BE2C (cell line): Measurements from ENCODE around the gene P2RX2. TPM values are rescaled to one million over a fixed set of nuclear protein-coding genes. Genes with fewer than 3 reads are reported as not detected.

Source experiments
- DNase-seq: peaks from one replicate; pipeline ENCODE4 v3.0.0-alpha.2; 2020
- H3K27me3 ChIP-seq: fragments of 250-450 bp; sonication (Bioruptor Pico); 2 replicates; pipeline ENCODE4 v1.5.1; 2020; ENCODE audit warnings: mild to moderate bottlenecking
- H3K36me3 ChIP-seq: fragments of 250-450 bp; sonication (Bioruptor Pico); 2 replicates; pipeline ENCODE4 v1.5.1; 2020; ENCODE audit warnings: mild to moderate bottlenecking
- H3K4me1 ChIP-seq: fragments of 250-450 bp; sonication (Bioruptor Pico); 2 replicates; pipeline ENCODE4 v1.5.1; 2020
- H3K4me3 ChIP-seq: 2 replicates; pipeline ENCODE4 v1.5.1; 2011; ENCODE audit warnings: low read depth, low read length
- H3K9me3 ChIP-seq: fragments of 250-450 bp; sonication (Bioruptor Pico); 2 replicates; pipeline ENCODE4 v1.5.1; 2020
- polyA plus RNA-seq: library from polyadenylated mRNA; unstranded; fragments of >200 nt; gene quantifications from one replicate; pipeline ENCODE4 v1.2.1, GENCODE V29; 2012; ENCODE audit warnings: low read depth, missing spikeins; ENCODE audit not compliant: insufficient read length, insufficient read depth
- TF ChIP-seq, protein P1 (sequence below): IDR thresholded peaks from 2 replicates; pipeline ENCODE4 v1.5.1; 2012; ENCODE audit warnings: mild to moderate bottlenecking, low read depth, low read length

P2RX2 gene
- 0.32 TPM for polyA plus RNA-seq

DNA sequence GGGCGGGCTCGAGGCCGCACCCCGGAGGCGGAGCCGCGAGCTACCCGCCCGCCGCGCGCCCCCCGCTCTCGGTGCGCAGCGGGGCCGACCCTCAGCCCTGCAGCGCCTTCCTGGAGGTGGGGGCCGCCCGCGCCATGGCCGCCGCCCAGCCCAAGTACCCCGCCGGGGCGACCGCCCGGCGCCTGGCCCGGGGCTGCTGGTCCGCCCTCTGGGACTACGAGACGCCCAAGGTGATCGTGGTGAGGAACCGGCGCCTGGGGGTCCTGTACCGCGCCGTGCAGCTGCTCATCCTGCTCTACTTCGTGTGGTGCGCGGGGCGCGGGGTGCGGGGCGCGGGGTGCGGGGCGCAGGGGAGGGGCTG, at the start of gene P2RX2:
P2RX2 (plus strand) TSS at position 94 of the 361 bp plus-strand sequence; CDS start at position 135, 41 bp downstream.
- H3K27me3 ChIP-seq, result peaks cover 57% of the 10 kb centered on the region
- no peak within 1 kb of the TSS for H3K4me3 ChIP-seq

DNA sequence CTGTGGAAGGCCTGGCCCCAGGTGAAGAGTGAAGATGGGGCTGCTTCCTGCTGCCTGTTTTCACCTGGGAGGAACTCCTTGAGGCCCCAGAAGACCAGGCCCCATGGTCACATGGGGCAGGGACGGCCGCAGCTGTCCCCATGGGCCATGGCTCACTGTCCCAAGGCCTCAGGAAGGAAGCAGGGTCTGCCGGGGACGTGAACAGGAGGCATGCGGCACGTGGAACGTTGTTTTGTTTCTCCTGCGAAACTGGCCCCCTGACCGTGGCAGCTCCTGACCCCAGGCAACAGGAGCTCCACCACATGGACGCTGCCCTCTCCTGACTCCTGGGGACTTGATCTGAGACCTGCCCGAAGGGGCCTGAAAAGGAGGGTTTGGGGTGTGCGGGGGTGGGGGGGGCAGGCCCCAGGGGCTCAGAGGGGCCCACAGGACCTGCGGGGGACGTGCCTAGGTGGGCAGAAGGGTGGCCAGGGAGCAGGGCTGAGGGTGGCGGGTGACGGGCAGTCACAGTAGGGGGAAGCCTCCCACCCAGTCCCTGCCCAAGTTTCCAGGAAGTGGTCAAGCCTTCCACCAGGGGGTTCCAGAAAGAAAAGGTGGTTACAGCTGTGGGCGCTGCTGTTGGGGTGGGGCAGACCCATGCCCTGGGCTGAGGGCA, 49.6 kb upstream of the P2RX2 start:
- no peak overlapping the region for H3K4me3 ChIP-seq
- no peaks in the 10 kb centered on the region for H3K27me3 ChIP-seq
- no peak for DNase-seq
- H3K4me1 ChIP-seq, result no peaks in the 10 kb centered on the region
- H3K36me3 ChIP-seq, result no peaks in the 10 kb centered on the region; the same call in 1 of the 2 replicates
- no peaks in the 10 kb centered on the region for H3K9me3 ChIP-seq
- TF ChIP-seq, protein P1, sequence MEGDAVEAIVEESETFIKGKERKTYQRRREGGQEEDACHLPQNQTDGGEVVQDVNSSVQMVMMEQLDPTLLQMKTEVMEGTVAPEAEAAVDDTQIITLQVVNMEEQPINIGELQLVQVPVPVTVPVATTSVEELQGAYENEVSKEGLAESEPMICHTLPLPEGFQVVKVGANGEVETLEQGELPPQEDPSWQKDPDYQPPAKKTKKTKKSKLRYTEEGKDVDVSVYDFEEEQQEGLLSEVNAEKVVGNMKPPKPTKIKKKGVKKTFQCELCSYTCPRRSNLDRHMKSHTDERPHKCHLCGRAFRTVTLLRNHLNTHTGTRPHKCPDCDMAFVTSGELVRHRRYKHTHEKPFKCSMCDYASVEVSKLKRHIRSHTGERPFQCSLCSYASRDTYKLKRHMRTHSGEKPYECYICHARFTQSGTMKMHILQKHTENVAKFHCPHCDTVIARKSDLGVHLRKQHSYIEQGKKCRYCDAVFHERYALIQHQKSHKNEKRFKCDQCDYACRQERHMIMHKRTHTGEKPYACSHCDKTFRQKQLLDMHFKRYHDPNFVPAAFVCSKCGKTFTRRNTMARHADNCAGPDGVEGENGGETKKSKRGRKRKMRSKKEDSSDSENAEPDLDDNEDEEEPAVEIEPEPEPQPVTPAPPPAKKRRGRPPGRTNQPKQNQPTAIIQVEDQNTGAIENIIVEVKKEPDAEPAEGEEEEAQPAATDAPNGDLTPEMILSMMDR, result no peak

More for the DNA sequence above, at the start of gene P2RX2:
- TF ChIP-seq, protein P1, result no peak
- peaks cover 14% of the 10 kb centered on the region for H3K4me1 ChIP-seq
- peaks cover 13% of the 10 kb centered on the region for H3K36me3 ChIP-seq
- H3K9me3 ChIP-seq, result peaks cover 7% of the 10 kb centered on the region
- DNase-seq, result peak; percentile 16

DNA sequence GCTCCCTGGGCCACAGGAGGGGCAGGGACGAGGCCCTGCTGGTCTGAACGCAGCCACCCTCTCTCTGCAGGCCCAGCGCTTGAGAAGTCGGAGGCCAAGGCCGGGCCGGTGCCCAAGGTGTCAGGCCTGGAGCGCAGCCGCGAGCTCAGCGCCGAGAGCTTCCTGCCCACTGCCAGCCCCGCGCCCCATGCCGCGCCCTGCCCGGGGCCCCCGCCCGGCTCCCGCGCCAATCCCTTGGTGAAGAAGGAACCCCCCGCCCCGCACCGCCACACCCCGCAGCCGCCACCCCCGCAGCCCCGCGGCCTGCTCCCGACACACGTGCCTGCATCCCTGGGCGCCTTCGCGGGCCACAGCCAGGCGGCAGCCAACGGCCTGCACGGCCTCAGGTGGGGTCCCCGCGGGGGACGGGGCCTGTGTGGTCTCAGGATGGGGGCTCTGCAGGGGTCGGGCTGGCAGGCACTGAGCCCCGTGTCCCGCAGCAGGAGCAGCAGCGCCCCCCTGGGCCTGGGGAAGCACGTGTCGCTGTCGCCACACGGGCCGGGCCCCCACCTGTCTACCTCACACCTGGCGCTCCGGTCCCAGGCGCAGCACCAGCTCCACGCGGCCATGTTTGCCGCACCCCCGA, 48.6 kb upstream of the P2RX2 start:
- DNase-seq, result no peak
- Histone ChIP-seq H3K36me3 (no peaks in the 10 kb centered on the region; the same call in none of the 2 replicates), H3K27me3 (no peaks in the 10 kb centered on the region), H3K9me3 (no peaks in the 10 kb centered on the region), H3K4me3 (no peak overlapping the region), H3K4me1 (no peaks in the 10 kb centered on the region)
- TF ChIP-seq, protein P1, result no peak

DNA sequence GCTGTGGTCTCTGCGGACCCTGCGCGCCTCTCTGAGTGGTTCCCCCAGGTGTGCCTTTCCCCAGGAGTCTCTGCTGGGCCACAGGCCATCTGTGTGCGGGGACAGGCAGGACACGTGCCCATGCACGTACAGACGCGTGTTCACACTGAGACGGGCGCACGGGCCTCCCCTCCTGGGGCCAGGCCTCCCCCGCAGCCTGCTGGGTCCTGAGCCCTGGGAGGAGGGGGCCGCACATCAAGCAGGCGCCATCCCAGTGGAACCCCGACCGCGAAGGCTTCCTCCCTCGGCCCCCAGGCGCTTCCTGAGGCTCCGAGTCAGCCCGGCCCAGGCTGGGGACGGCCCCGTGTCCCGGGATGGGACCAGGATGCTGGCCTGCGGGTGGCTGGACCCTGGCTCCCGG, 47.9 kb upstream of the P2RX2 start:
- TF ChIP-seq, protein P1, result no peak
- no peaks in the 10 kb centered on the region for H3K9me3 ChIP-seq
- no peak for DNase-seq
- H3K4me3 ChIP-seq, result no peak overlapping the region
- H3K36me3 ChIP-seq, result no peaks in the 10 kb centered on the region; the same call in none of the 2 replicates
- no peaks in the 10 kb centered on the region for H3K27me3 ChIP-seq
- H3K4me1 ChIP-seq, result no peaks in the 10 kb centered on the region

DNA sequence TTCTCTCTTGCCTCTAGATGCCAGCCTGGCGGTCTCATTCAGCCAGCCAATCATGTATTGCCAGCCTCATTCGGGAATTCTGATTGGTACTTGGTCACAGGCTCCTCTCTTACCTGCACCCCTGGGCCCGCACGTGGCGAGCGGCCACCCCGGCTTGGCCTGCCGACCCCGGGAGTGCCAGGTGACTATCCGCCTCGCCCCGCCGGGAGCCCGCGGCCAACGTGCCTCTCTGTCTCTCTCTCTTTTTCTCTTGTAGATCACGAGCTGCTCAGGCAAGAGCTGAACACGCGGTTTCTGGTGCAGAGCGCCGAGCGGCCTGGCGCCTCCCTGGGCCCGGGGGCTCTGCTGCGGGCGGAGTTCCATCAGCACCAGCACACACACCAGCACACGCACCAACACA, 47.5 kb upstream of the P2RX2 start:
- TF ChIP-seq, protein P1, result no peak
- no peak for DNase-seq
- no peak overlapping the region for H3K4me3 ChIP-seq
- no peaks in the 10 kb centered on the region for H3K27me3 ChIP-seq
- H3K9me3 ChIP-seq, result no peaks in the 10 kb centered on the region
- H3K36me3 ChIP-seq, result no peaks in the 10 kb centered on the region; the same call in none of the 2 replicates
- no peaks in the 10 kb centered on the region for H3K4me1 ChIP-seq

DNA sequence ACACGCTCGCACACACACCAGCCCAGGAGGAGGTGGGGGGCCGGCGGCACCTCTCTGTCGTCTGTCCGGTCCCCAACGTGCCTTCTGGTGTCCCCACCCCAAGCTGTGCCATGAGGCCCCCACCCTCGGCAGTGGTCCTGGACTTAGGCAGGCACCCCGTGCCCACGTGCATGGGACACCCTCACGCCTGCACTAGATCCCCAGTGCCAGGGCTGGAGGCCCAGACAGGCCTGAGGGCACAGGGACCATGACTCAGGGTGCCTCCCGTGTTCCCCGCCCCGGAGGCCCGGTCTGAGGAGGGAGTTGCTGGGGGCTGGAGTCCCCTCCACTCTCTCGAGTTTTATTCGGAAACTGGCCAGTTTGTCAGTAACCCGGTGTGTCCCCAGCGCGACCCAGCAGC, 47.0 kb upstream of the P2RX2 start:
- TF ChIP-seq, protein P1, result no peak
- Histone ChIP-seq H3K36me3 (no peaks in the 10 kb centered on the region; the same call in none of the 2 replicates), H3K9me3 (no peaks in the 10 kb centered on the region), H3K4me3 (no peak overlapping the region), H3K4me1 (no peaks in the 10 kb centered on the region), H3K27me3 (no peaks in the 10 kb centered on the region)
- no peak for DNase-seq
